Activated gamma-delta T cell (primary cell): ENCODE results near the gene SLC26A8.
"Not testable (repeated sequence)": the region's sequence is repeated elsewhere in the genome, so short reads cannot be mapped to it uniquely, and the experiment has no call there.

Experiments
- DNase-seq: peaks from one replicate; lab custom pipeline; 2025; lab: John Stamatoyannopoulos, UW

Gene SLC26A8

GRCh38 chr6:36018339-36018738 is 6.1 kb downstream of the SLC26A8 start:
- no peak for DNase-seq

GRCh38 chr6:36015666-36016065 is 8.8 kb downstream of the SLC26A8 start:
- no peak for DNase-seq

- DNase-seq = no peak
These were observed 24.0 kb downstream of the SLC26A8 start for GRCh38 chr6:36000451-36000850.

- no peak for DNase-seq
These were observed 31.3 kb downstream of the SLC26A8 start for GRCh38 chr6:35993150-35993549.

GRCh38 chr6:35988047-35988446 is 36.4 kb downstream of the SLC26A8 start:
- not testable (repeated sequence) for DNase-seq

- no peak for DNase-seq
These were observed 39.7 kb downstream of the SLC26A8 start for GRCh38 chr6:35984701-35985100.

GRCh38 chr6:35980991-35981645 is 43.3 kb downstream of the SLC26A8 start:
- DNase-seq = no peak

GRCh38 chr6:35980126-35980525 is 44.3 kb downstream of the SLC26A8 start:
- DNase-seq = not testable (repeated sequence)

GRCh38 chr6:35977308-35977707 is 47.1 kb downstream of the SLC26A8 start:
- DNase-seq = no peak

- no peak for DNase-seq
These were observed 50.7 kb downstream of the SLC26A8 start for GRCh38 chr6:35973670-35974222.

GRCh38 chr6:35972471-35973367 is 51.7 kb downstream of the SLC26A8 start:
- DNase-seq = no peak

GRCh38 chr6:35970181-35970580 is 54.3 kb downstream of the SLC26A8 start:
- no peak for DNase-seq

- DNase-seq = no peak
These were observed 54.8 kb downstream of the SLC26A8 start for GRCh38 chr6:35969646-35970045.

GRCh38 chr6:35968821-35969220 is 55.6 kb downstream of the SLC26A8 start:
- no peak for DNase-seq

- no peak for DNase-seq
These were observed 57.2 kb downstream of the SLC26A8 start for GRCh38 chr6:35967076-35967774.

GRCh38 chr6:35962779-35963560 is 61.5 kb downstream of the SLC26A8 start:
- no peak for DNase-seq

- DNase-seq = no peak
These were observed 64.3 kb downstream of the SLC26A8 start for GRCh38 chr6:35960187-35960586.

- DNase-seq = no peak
These were observed 68.5 kb downstream of the SLC26A8 start for GRCh38 chr6:35955970-35956369.

- DNase-seq = no peak
These were observed 68.9 kb downstream of the SLC26A8 start for GRCh38 chr6:35955521-35955920.

GRCh38 chr6:35955071-35955470 is 69.4 kb downstream of the SLC26A8 start:
- DNase-seq = no peak

GRCh38 chr6:35954333-35954732 is 70.1 kb downstream of the SLC26A8 start:
- no peak for DNase-seq
